Neural progenitor cell (in vitro differentiated cells): ENCODE measurements around the gene ARHGAP24.

Experiments
- CTCF ChIP-seq: fragments of 200-600 bp; sonication (generic); IDR thresholded peaks from 2 replicates; pipeline ENCODE4 v1.5.1; 2017; ENCODE audit warnings: antibody characterized with exemption, mild to moderate bottlenecking
- EZH2phosphoT487 ChIP-seq: fragments of 200-600 bp; sonication (generic); IDR thresholded peaks from 2 replicates; pipeline ENCODE4 v1.6.1; 2017; ENCODE audit warnings: antibody characterized with exemption

DNA sequence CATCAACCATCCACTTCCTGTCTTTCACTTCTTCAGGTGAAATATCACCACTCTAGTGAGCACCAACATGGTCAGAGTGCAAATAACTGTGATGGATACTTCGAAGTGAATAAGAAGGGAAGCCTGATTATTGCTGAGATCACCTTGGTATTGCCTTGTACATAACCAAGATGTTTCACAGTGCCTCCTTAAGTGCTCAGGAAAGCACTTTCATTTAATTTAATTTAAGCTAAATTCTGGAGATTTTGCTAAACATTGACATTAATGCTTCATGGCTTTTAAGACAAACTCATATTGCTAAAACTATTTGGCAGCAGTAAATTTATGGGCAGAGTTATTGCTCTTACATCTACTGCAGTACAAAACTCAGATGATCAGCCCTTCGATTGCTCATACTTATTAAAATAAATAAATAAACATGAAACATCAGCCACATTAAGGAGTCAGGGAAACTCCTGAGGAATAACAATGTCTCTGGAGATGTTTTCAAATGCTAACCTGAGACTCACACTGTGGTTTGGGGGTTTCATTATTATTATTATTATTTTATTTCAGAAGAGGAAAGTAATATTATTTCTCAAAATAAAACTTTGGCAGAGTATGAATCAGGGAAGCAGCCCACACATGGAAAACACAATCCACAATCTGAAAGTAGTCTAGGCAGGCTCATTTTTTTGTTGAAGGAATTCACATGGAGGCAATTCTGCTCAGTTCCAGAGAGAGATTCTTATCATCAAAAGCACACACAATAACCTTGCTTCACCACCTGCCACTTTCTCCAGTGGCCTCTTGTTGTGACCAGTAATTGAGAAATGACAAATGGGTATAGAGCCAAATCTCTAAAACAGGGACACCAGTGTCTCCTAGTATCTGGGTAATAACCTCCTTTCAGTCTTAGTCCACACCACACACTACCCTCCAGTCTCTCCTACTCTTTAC lies 540.7 kb downstream of the ARHGAP24 start:
- no peak for TF ChIP-seq CTCF
- TF ChIP-seq EZH2phosphoT487 = no peak
